Measurements from ENCODE around the gene TLR7.

Gene TLR7

DNA sequence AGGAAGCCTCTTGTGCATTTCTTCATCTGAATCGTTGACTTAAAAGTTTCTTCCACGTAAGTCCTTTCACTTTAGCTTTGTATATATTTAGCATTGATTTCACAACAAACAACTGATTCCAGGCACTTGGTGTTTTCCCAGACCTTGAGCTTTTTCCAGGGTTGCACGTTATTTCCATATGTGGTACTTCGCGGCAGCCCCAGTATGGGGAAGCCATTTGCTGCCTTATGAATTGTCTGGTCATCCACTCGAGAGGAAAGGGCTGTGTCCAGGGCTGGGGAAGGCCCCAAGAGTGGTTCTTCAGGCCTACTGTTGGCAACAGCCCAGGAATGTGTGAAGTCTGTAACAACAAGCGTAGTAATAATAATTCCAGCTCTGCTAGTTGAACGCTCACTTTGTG is 36.8 kb downstream of the TLR7 start:
- no peak overlapping the region for H4K12ac ChIP-seq (ENCODE audit: low read depth, low read length)
- H3K4me2 ChIP-seq (ENCODE audit: low read length) = no peak overlapping the region
- no CpG with 5 or more reads among the region's 8 CpGs for WGBS (ENCODE audit: extremely low coverage, insufficient coverage, insufficient read length)
- H4K8ac ChIP-seq (ENCODE audit: low read depth, low read length) = no peak overlapping the region
- H3K9me3 ChIP-seq (ENCODE audit: insufficient read depth, low read depth, low read length) = no peaks in the 10 kb centered on the region
- no peaks in the 10 kb centered on the region for H3K36me3 ChIP-seq (ENCODE audit: control insufficient read depth in 1 of 2, insufficient read depth in 2 of 2, low read length in 2 of 2)
- no peak overlapping the region for H2BK5ac ChIP-seq (ENCODE audit: low read depth, low read length, poor library complexity)
- H2AFZ ChIP-seq (ENCODE audit: insufficient read depth, low read length, poor library complexity) = no peak overlapping the region
- H4K91ac ChIP-seq (ENCODE audit: low read depth, low read length) = no peak overlapping the region
- no peak overlapping the region for H2BK120ac ChIP-seq (ENCODE audit: insufficient read depth, low read length, poor library complexity)
- no peak overlapping the region for H2AK5ac ChIP-seq (ENCODE audit: low read length)
- H3K23ac ChIP-seq (ENCODE audit: low read length) = no peak overlapping the region
- H3K27me3 ChIP-seq (ENCODE audit: insufficient read depth, low read length) = no peaks in the 10 kb centered on the region
- H3K4ac ChIP-seq (ENCODE audit: low read depth, low read length) = no peak overlapping the region
- H3K4me1 ChIP-seq (ENCODE audit: control insufficient read depth in 1 of 2, insufficient read depth in 2 of 2, low read length in 2 of 2) = no peaks in the 10 kb centered on the region
- peak in 1 of 2 donors; percentile 7 for DNase-seq
- H3K27ac ChIP-seq (ENCODE audit: low read depth, low read length) = no peak overlapping the region
- H3K79me2 ChIP-seq (ENCODE audit: control insufficient read depth, insufficient read depth, low read length, poor library complexity) = no peaks in the 10 kb centered on the region
- no peak overlapping the region for H3K4me3 ChIP-seq (ENCODE audit: low read depth, low read length)
- H3K18ac ChIP-seq (ENCODE audit: low read length) = no peak overlapping the region
- no peaks in the 10 kb centered on the region for H3K79me1 ChIP-seq (ENCODE audit: low read length)
- no peak overlapping the region for H3K14ac ChIP-seq (ENCODE audit: low read length)
- no peak overlapping the region for H2BK12ac ChIP-seq (ENCODE audit: low read length)
- H3K9ac ChIP-seq (ENCODE audit: low read length) = no peak overlapping the region

DNA sequence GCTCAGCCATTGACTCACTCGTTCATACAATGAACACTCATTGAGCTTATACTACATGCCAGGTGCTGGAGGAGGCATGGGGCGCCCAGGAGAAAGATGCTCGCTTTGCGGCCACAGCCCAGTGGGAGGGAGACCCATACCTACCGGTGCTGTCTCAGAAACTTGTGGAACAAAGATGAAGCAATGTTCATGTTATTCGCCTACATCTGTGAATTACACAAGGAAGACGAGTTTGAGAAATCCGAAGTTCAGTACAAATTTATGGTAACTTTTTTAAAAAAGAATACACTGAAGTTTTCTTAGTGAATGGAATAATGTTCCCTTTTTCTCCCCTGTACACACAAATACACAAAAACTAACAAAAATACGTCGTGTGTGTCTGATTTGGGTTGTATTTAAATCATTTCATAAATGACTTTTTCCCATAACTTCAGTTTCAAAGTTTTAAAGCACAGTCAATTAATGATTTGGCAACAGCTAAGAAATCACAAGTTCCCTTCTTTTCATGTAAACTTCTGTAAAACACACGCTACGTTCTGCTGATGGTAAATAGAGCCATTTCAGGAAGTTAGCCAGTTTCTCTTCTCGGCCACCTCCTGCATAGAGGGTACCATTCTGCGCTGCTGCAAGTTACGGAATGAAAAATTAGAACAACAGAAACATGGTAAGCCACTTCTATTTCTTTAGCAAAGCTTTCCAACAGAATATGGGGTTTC is 39.3 kb downstream of the TLR7 start, which contains the start of gene TLR8:
Gene TLR8, plus strand, starts transcription at position 575 of the 716 bp plus-strand sequence. Its CDS starts 87 bp downstream, at position 662.
- Histone ChIP-seq H3K27me3 (ENCODE audit: insufficient read depth, low read length) (no peaks in the 10 kb centered on the region), H4K12ac (ENCODE audit: low read depth, low read length) (no peak within 1 kb of the TSS), H3K14ac (ENCODE audit: low read length) (no peak within 1 kb of the TSS), H4K91ac (ENCODE audit: low read depth, low read length) (no peak within 1 kb of the TSS), H2BK5ac (ENCODE audit: low read depth, low read length, poor library complexity) (no peak within 1 kb of the TSS), H3K4me3 (ENCODE audit: low read depth, low read length) (no peak within 1 kb of the TSS), H3K79me2 (ENCODE audit: control insufficient read depth, insufficient read depth, low read length, poor library complexity) (no peaks in the 10 kb centered on the region), H3K9me3 (ENCODE audit: insufficient read depth, low read depth, low read length) (no peaks in the 10 kb centered on the region), H3K9ac (ENCODE audit: low read length) (no peak within 1 kb of the TSS), H4K8ac (ENCODE audit: low read depth, low read length) (no peak within 1 kb of the TSS), H3K36me3 (ENCODE audit: control insufficient read depth in 1 of 2, insufficient read depth in 2 of 2, low read length in 2 of 2) (no peaks in the 10 kb centered on the region), H2BK120ac (ENCODE audit: insufficient read depth, low read length, poor library complexity) (no peak within 1 kb of the TSS), H3K4me1 (ENCODE audit: control insufficient read depth in 1 of 2, insufficient read depth in 2 of 2, low read length in 2 of 2) (no peaks in the 10 kb centered on the region), H2AFZ (ENCODE audit: insufficient read depth, low read length, poor library complexity) (no peak within 1 kb of the TSS), H3K27ac (ENCODE audit: low read depth, low read length) (no peak within 1 kb of the TSS), H3K4ac (ENCODE audit: low read depth, low read length) (no peak within 1 kb of the TSS), H3K18ac (ENCODE audit: low read length) (no peak within 1 kb of the TSS), H3K4me2 (ENCODE audit: low read length) (no peak within 1 kb of the TSS), H3K23ac (ENCODE audit: low read length) (no peak within 1 kb of the TSS), H2BK12ac (ENCODE audit: low read length) (no peak within 1 kb of the TSS), H2AK5ac (ENCODE audit: low read length) (no peak within 1 kb of the TSS), H3K79me1 (ENCODE audit: low read length) (no peaks in the 10 kb centered on the region)
- WGBS (ENCODE audit: extremely low coverage, insufficient coverage, insufficient read length) = no CpG with 5 or more reads among the region's 15 CpGs
- DNase-seq = no peak

DNA sequence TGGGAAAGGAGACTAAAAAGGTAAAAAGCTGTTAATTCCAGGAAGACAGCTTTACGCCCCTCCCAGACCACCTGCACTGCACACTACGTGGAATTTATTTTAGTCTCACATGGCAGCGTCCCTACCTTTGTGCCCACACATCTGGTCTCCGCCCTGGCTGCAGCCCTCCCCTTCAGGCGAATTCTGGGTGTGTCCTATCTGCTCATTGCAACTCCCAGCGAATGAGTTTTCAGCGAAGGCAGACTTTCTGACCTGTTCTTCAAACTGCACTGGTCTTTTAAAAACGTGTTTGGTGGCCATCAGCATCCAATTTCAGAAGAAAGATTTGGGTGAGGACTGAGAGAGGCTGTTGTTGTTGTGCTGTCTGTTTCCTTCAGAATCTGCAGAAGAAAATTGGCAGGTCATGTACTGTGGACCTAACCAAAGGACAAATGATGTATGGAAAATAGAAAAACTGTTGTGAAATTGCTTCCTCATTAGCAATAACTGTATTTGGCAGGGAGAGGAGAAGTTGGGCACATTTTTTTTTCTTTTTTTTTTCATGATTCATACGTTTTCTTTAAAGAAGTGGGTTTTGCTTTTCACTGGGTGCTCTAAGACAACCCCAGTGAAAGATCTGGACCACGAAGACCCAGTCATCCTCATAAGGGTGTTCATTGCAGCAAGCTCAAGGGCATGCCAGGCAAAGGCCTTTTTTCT is 43.7 kb downstream of the TLR7 start:
- Histone ChIP-seq H3K4me1 (ENCODE audit: control insufficient read depth in 1 of 2, insufficient read depth in 2 of 2, low read length in 2 of 2) (no peaks in the 10 kb centered on the region), H2BK5ac (ENCODE audit: low read depth, low read length, poor library complexity) (no peak overlapping the region), H3K79me2 (ENCODE audit: control insufficient read depth, insufficient read depth, low read length, poor library complexity) (no peaks in the 10 kb centered on the region), H3K36me3 (ENCODE audit: control insufficient read depth in 1 of 2, insufficient read depth in 2 of 2, low read length in 2 of 2) (no peaks in the 10 kb centered on the region), H3K23ac (ENCODE audit: low read length) (no peak overlapping the region), H2BK12ac (ENCODE audit: low read length) (no peak overlapping the region), H4K91ac (ENCODE audit: low read depth, low read length) (no peak overlapping the region), H2AK5ac (ENCODE audit: low read length) (no peak overlapping the region), H3K4ac (ENCODE audit: low read depth, low read length) (no peak overlapping the region), H3K14ac (ENCODE audit: low read length) (no peak overlapping the region), H3K18ac (ENCODE audit: low read length) (no peak overlapping the region), H4K12ac (ENCODE audit: low read depth, low read length) (no peak overlapping the region), H3K27me3 (ENCODE audit: insufficient read depth, low read length) (no peaks in the 10 kb centered on the region), H3K27ac (ENCODE audit: low read depth, low read length) (no peak overlapping the region), H2AFZ (ENCODE audit: insufficient read depth, low read length, poor library complexity) (no peak overlapping the region), H3K9ac (ENCODE audit: low read length) (no peak overlapping the region), H3K4me2 (ENCODE audit: low read length) (no peak overlapping the region), H3K4me3 (ENCODE audit: low read depth, low read length) (no peak overlapping the region), H4K8ac (ENCODE audit: low read depth, low read length) (no peak overlapping the region), H3K9me3 (ENCODE audit: insufficient read depth, low read depth, low read length) (no peaks in the 10 kb centered on the region), H3K79me1 (ENCODE audit: low read length) (no peaks in the 10 kb centered on the region), H2BK120ac (ENCODE audit: insufficient read depth, low read length, poor library complexity) (no peak overlapping the region)
- WGBS (ENCODE audit: extremely low coverage, insufficient coverage, insufficient read length) = no CpG with 5 or more reads among the region's 10 CpGs
- DNase-seq = no peak

DNA sequence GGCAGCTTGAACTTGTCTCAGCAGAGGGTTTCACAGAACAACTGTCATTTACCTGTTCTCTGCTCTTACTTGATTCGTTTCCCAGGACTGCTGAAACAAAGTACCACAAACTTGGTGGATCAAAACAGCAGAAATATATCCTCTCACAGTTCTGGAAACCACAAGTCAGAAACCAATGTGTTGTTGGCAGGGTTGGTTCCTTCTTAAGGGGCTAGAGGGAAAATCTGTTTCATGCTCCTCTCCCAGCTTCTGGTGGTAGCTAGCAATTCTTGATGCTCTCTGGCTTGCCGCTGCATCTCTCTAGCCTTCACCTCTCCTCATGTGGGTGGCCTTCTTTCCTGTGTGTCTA is 44.2 kb downstream of the TLR7 start:
- Histone ChIP-seq H3K36me3 (ENCODE audit: control insufficient read depth in 1 of 2, insufficient read depth in 2 of 2, low read length in 2 of 2) (no peaks in the 10 kb centered on the region), H3K79me2 (ENCODE audit: control insufficient read depth, insufficient read depth, low read length, poor library complexity) (no peaks in the 10 kb centered on the region), H3K23ac (ENCODE audit: low read length) (no peak overlapping the region), H3K9ac (ENCODE audit: low read length) (no peak overlapping the region), H3K18ac (ENCODE audit: low read length) (no peak overlapping the region), H2BK12ac (ENCODE audit: low read length) (no peak overlapping the region), H3K79me1 (ENCODE audit: low read length) (no peaks in the 10 kb centered on the region), H2AFZ (ENCODE audit: insufficient read depth, low read length, poor library complexity) (no peak overlapping the region), H2BK120ac (ENCODE audit: insufficient read depth, low read length, poor library complexity) (no peak overlapping the region), H3K4ac (ENCODE audit: low read depth, low read length) (no peak overlapping the region), H3K14ac (ENCODE audit: low read length) (no peak overlapping the region), H3K4me3 (ENCODE audit: low read depth, low read length) (no peak overlapping the region), H3K27me3 (ENCODE audit: insufficient read depth, low read length) (no peaks in the 10 kb centered on the region), H4K8ac (ENCODE audit: low read depth, low read length) (no peak overlapping the region), H2AK5ac (ENCODE audit: low read length) (no peak overlapping the region), H3K9me3 (ENCODE audit: insufficient read depth, low read depth, low read length) (no peaks in the 10 kb centered on the region), H2BK5ac (ENCODE audit: low read depth, low read length, poor library complexity) (no peak overlapping the region), H4K91ac (ENCODE audit: low read depth, low read length) (no peak overlapping the region), H3K27ac (ENCODE audit: low read depth, low read length) (no peak overlapping the region), H3K4me2 (ENCODE audit: low read length) (no peak overlapping the region), H3K4me1 (ENCODE audit: control insufficient read depth in 1 of 2, insufficient read depth in 2 of 2, low read length in 2 of 2) (no peaks in the 10 kb centered on the region), H4K12ac (ENCODE audit: low read depth, low read length) (no peak overlapping the region)
- WGBS (ENCODE audit: extremely low coverage, insufficient coverage, insufficient read length) = no CpG with 5 or more reads among the region's 2 CpGs
- DNase-seq = no peak

Measured in trophoblast cell (in vitro differentiated cells and primary cell).